Measurements from ENCODE around the gene VAMP2.

Gene VAMP2

GRCh38 chr17:8118769-8119580, 43.8 kb downstream of the VAMP2 start:
- no peaks in the 10 kb centered on the region for H3K9me3 ChIP-seq (ENCODE audit: control insufficient read depth, insufficient read depth, low read depth, low read length)
- H3K36me3 ChIP-seq (ENCODE audit: control insufficient read depth in 2 of 2, insufficient read depth in 1 of 2, low read length in 2 of 2), result no peaks in the 10 kb centered on the region
- CTCF ChIA-PET, result interaction anchor here (0.5 to 3.5 kb wide), 51 partner anchors 10 to 663 kb away, joined by 3 to 81 read pairs (median 5); partner anchors contain the start of genes ALOX12B, AURKB, CTC1 and TP53
- peak overlapping the region; percentile 48 for H3K4me3 ChIP-seq (ENCODE audit: low read depth, low read length)
- POLR2A ChIA-PET, result interaction anchor here (0.6 to 3.5 kb wide), 19 partner anchors 8 to 467 kb away, joined by 3 to 32 read pairs (median 7); partner anchors contain the start of genes AURKB, BORCS6, CTC1 and PFAS
- peak overlapping the region; percentile 72 for H3K27ac ChIP-seq (ENCODE audit: extremely low read depth, low read depth, low read length)
- peaks cover 2% of the 10 kb centered on the region for H3K4me1 ChIP-seq (ENCODE audit: control insufficient read depth, insufficient read depth, low read length)
- no peak for TF ChIP-seq ZNF791 (tag by site-specific recombination; IDR thresholded peaks at IDR 0.05)
- peak; percentile 65 for TF ChIP-seq ZBTB17 (tag by site-specific recombination; IDR thresholded peaks at IDR 0.05)
- 0 out of 2 replicates have a peak, but pooled peaks have one; percentile 50 for TF ChIP-seq ZNF423 (tag by site-specific recombination; IDR thresholded peaks at IDR 0.05)
- no peak for TF ChIP-seq ATF2 (tag by site-specific recombination; IDR thresholded peaks at IDR 0.05; ENCODE audit: low read depth)
- TF ChIP-seq ZNF639 (tag by site-specific recombination; IDR thresholded peaks at IDR 0.05), result peak; percentile 68
- TF ChIP-seq KLF8 (tag by site-specific recombination; IDR thresholded peaks at IDR 0.05), result peak; percentile 61
- peak; percentile 94 for TF ChIP-seq ZNF660 (tag by site-specific recombination; IDR thresholded peaks at IDR 0.05)
- peak; percentile 25; the same call in 1 of the 2 replicates for TF ChIP-seq ZNF391 (tag by site-specific recombination; IDR thresholded peaks at IDR 0.05; ENCODE audit: borderline replicate concordance, low read depth)
- TF ChIP-seq MYNN (tag by site-specific recombination; IDR thresholded peaks at IDR 0.05; ENCODE audit: borderline replicate concordance), result 0 out of 2 replicates have a peak, but pooled peaks have one; percentile 26
- TF ChIP-seq ZBTB8A (tag by site-specific recombination; IDR thresholded peaks at IDR 0.05), result peak; percentile 78
- TF ChIP-seq PRDM10 (tag by site-specific recombination; IDR thresholded peaks at IDR 0.05), result peak; percentile 96
- TF ChIP-seq ZNF211 (tag by site-specific recombination; IDR thresholded peaks at IDR 0.05; ENCODE audit: low read depth), result no peak
- peak; percentile 64; the same call in 1 of the 2 replicates for TF ChIP-seq ZNF37A (tag by site-specific recombination; IDR thresholded peaks at IDR 0.05)
- no peak for TF ChIP-seq ZNF626 (tag by site-specific recombination; IDR thresholded peaks at IDR 0.05)
- peak; percentile 4 for TF ChIP-seq ZNF529 (tag by site-specific recombination; IDR thresholded peaks at IDR 0.05; ENCODE audit: insufficient replicate concordance)
- TF ChIP-seq ZIC2 (tag by site-specific recombination; IDR thresholded peaks at IDR 0.05), result peak; percentile 88
- TF ChIP-seq ZNF645 (tag by site-specific recombination; IDR thresholded peaks at IDR 0.05), result no peak
- 0 out of 2 replicates have a peak, but pooled peaks have one; percentile 13 for TF ChIP-seq ZNF76 (tag by site-specific recombination; IDR thresholded peaks at IDR 0.05; ENCODE audit: borderline replicate concordance, low read depth)
- peak; percentile 40; the same call in 1 of the 2 replicates for TF ChIP-seq GFI1B (tag by site-specific recombination; IDR thresholded peaks at IDR 0.05)
- TF ChIP-seq KLF9 (tag by site-specific recombination; IDR thresholded peaks at IDR 0.05; ENCODE audit: low read depth), result 0 out of 2 replicates have a peak, but pooled peaks have one; percentile 0
- TF ChIP-seq ZNF580 (tag by site-specific recombination; IDR thresholded peaks at IDR 0.05), result no peak
- no peak for TF ChIP-seq ZNF776 (tag by site-specific recombination; IDR thresholded peaks at IDR 0.05; ENCODE audit: borderline replicate concordance)
- no peak for TF ChIP-seq GLI4 (tag by site-specific recombination; IDR thresholded peaks at IDR 0.05)
- peak; percentile 54; the same call in 1 of the 2 replicates for TF ChIP-seq ZNF558 (tag by site-specific recombination; IDR thresholded peaks at IDR 0.05)
- TF ChIP-seq ZNF514 (tag by site-specific recombination; IDR thresholded peaks at IDR 0.05), result no peak
- no peak for TF ChIP-seq ZNF311 (tag by site-specific recombination; IDR thresholded peaks at IDR 0.05; ENCODE audit: borderline replicate concordance)
- TF ChIP-seq SP2 (tag by site-specific recombination; IDR thresholded peaks at IDR 0.05), result peak; percentile 41
- no peak for TF ChIP-seq SCRT1 (tag by site-specific recombination; IDR thresholded peaks at IDR 0.05; ENCODE audit: borderline replicate concordance)
- no peak for TF ChIP-seq ZNF707 (tag by site-specific recombination; IDR thresholded peaks at IDR 0.05)
- peak; percentile 12 for TF ChIP-seq OSR2 (tag by site-specific recombination; IDR thresholded peaks at IDR 0.05)

All from HEK293 (cell line).